ENCODE measurements around the gene IL1RL2. TPM values are rescaled to one million over a fixed set of nuclear protein-coding genes. Genes with fewer than 3 reads are reported as not detected.
A peak's percentile ranks its signal among the peaks of the same experiment; 100 is the strongest.

IL1RL2 gene
- total and polyA plus RNA-seq, 2 experiments from 2014 or later: 2.0 to 2.3 TPM

DNA sequence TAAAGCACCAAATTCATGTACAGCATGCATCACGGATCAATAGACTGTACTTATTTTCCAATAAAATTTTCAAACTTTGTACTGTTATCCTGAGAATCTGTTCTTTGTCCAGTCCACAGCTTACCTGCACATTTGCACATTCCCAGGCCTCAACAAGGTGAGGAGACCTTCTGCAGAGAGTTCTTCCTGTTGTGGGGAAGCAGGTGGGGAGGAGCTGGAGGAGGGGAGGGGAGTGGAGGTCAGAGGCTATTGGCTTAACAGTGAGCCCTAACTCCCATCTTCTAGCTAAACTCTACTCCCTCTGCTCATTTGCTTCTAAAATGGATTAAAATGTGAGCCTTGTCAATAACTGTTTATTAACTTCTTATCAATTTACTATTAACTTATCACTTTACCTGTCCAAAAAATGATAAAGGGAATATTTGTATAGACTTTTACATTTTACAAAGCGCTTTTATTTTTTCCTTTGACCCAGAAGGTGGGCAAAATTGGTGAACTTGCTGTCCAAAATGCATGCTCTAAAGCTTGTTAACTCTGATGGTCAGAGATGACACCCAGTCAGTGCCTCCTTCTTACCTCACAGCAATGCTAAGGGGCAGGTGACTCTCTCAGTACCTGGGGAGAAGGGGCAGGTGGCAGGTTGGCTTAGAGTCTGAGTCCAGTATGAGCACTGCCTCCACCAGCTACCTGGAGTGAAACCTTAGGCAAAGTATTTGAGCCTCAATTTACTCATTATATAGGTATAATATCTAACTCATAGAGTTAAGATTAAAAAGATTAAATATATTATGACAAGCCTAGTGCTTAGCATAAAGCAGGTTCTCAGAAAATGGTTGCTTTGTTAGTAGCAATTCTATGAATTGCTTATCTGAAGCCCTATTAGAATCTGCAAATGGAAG lies 6.8 kb upstream of the IL1RL2 start:
- Histone ChIP-seq H3K36me3 (ENCODE audit: low read depth) (peaks cover 45% of the 10 kb centered on the region), H3K27me3 (replicated peaks; ENCODE audit: insufficient read depth) (no peaks in the 10 kb centered on the region), H3K9me2 (ENCODE audit: insufficient read depth) (no peaks in the 10 kb centered on the region), H3K4me1 (ENCODE audit: insufficient read depth) (peaks cover 20% of the 10 kb centered on the region), H3K27ac (no peak overlapping the region), H3K79me2 (ENCODE audit: insufficient read depth) (no peaks in the 10 kb centered on the region), H3K9me3 (ENCODE audit: low read depth) (no peaks in the 10 kb centered on the region), H3F3A (ENCODE audit: insufficient read depth) (peaks cover 66% of the 10 kb centered on the region), H3K4me2 (ENCODE audit: unreplicated experiment) (no peak overlapping the region), H3K4me3 (no peak overlapping the region), H4K20me1 (ENCODE audit: insufficient read depth) (no peaks in the 10 kb centered on the region), H3K9ac (no peak overlapping the region), H2AFZ (no peak overlapping the region)
- TF ChIP-seq EZH2 (IDR thresholded peaks at IDR 0.05; ENCODE audit: insufficient read depth, poor library complexity, severe bottlenecking) (no peak), EZH2phosphoT487 (IDR thresholded peaks at IDR 0.05; ENCODE audit: insufficient read depth, low read depth) (no peak)
- 100% methylated on average over 2 of the region's 2 CpGs for WGBS, 2 experiments (ENCODE audit: low coverage in 1 of 2, low lambda C conversion rate in 2 of 2, missing lambda C conversion rate in 2 of 2)
- in situ Hi-C loops (cut with MboI): no loop called here
- DNase-seq: no peak

DNA sequence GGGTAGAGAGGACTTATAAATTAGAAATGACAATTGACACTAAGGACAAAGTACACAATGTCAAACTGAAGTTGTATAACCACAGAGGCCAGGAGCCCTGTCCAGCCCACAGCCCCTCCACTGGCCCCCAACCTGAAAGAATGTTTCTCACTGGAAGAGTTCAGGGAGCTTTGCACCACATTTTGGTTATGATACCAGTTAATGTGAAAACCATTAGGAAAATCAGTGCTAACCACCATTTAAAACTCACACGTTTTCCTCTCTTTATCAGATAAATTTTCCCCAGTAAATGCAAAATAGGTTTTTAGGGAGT lies 6.2 kb upstream of the IL1RL2 start:
- Histone ChIP-seq H3K9ac (no peak overlapping the region), H2AFZ (no peak overlapping the region), H3K9me2 (ENCODE audit: insufficient read depth) (no peaks in the 10 kb centered on the region), H3K4me3 (no peak overlapping the region), H3K27me3 (replicated peaks; ENCODE audit: insufficient read depth) (no peaks in the 10 kb centered on the region), H3K9me3 (ENCODE audit: low read depth) (no peaks in the 10 kb centered on the region), H3K4me1 (ENCODE audit: insufficient read depth) (peaks cover 22% of the 10 kb centered on the region), H3F3A (ENCODE audit: insufficient read depth) (peaks cover 71% of the 10 kb centered on the region), H3K36me3 (ENCODE audit: low read depth) (peaks cover 39% of the 10 kb centered on the region), H4K20me1 (ENCODE audit: insufficient read depth) (no peaks in the 10 kb centered on the region), H3K4me2 (ENCODE audit: unreplicated experiment) (no peak overlapping the region), H3K79me2 (ENCODE audit: insufficient read depth) (no peaks in the 10 kb centered on the region), H3K27ac (no peak overlapping the region)
- WGBS, 2 experiments (ENCODE audit: low coverage in 1 of 2, low lambda C conversion rate in 2 of 2, missing lambda C conversion rate in 2 of 2): 91 to 97% methylated on average over 1 of the region's 1 CpG
- no peak for DNase-seq
- TF ChIP-seq EZH2phosphoT487 (IDR thresholded peaks at IDR 0.05; ENCODE audit: insufficient read depth, low read depth): no peak
- in situ Hi-C loops (cut with MboI): no loop called here

DNA sequence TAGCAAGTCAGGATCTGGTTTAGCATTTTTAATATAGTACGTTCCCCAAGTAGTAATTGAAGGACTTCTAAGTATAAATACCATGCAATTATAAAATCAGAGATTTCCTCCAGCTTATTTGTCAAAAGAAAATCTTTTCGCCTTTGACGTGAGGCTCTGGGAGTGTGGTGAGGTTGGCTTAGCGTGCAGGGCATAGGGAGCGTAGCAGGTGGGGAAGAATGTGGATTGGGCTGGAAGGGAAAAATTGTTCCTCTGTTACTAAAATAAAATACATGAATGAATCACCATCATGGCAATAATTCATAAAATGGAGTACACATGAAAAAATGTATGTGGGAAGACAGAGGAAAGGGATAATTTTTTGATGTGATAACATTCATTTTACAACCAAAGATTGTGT lies 5.4 kb upstream of the IL1RL2 start:
- Histone ChIP-seq H3K27me3 (replicated peaks; ENCODE audit: insufficient read depth) (no peaks in the 10 kb centered on the region), H3K36me3 (ENCODE audit: low read depth) (peaks cover 32% of the 10 kb centered on the region), H3K4me2 (ENCODE audit: unreplicated experiment) (no peak overlapping the region), H3K4me1 (ENCODE audit: insufficient read depth) (peaks cover 22% of the 10 kb centered on the region), H2AFZ (no peak overlapping the region), H3F3A (ENCODE audit: insufficient read depth) (peaks cover 79% of the 10 kb centered on the region), H4K20me1 (ENCODE audit: insufficient read depth) (no peaks in the 10 kb centered on the region), H3K79me2 (ENCODE audit: insufficient read depth) (no peaks in the 10 kb centered on the region), H3K9me3 (ENCODE audit: low read depth) (no peaks in the 10 kb centered on the region), H3K27ac (no peak overlapping the region), H3K9me2 (ENCODE audit: insufficient read depth) (no peaks in the 10 kb centered on the region), H3K4me3 (no peak overlapping the region), H3K9ac (no peak overlapping the region)
- TF ChIP-seq EZH2phosphoT487 (IDR thresholded peaks at IDR 0.05; ENCODE audit: insufficient read depth, low read depth) (no peak), EZH2 (IDR thresholded peaks at IDR 0.05; ENCODE audit: insufficient read depth, poor library complexity, severe bottlenecking) (no peak)
- no peak for DNase-seq
- 98 to 100% methylated on average over 5 of the region's 5 CpGs for WGBS, 2 experiments (ENCODE audit: low coverage in 1 of 2, low lambda C conversion rate in 2 of 2, missing lambda C conversion rate in 2 of 2)
- in situ Hi-C loops (cut with MboI): no loop called here

DNA sequence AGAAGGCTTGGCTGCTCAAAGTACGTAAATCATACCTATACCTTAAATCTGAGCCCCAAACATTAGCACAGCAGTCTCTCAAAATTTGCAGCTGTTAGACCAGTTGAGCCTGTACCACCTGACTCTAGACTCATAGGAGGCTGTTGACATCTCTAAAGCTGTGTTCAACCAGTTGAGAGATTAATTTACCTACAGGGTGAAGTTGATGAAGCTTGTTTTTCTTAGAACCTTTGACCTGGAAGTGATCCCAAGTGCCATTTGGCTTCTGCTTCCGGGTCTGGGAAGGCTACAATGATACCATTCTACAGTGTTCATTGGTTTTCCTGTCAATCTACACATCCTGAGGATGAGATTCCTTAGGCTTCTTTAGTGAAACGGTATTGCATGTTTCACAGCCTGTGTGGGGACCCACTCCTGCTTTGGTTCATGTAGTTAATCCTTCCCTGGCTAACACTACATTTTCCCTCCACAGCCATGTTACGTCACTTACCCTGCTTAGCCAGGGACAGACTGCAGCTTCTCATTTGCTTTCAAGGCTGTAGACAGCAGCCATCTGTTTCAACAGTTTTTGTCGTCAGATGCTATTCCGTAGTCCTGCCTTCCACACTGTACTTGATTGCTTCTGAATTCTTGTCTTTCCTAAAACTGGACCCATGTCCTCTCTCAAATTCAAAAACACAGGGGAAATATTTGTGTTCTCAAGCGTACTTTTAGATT lies 4.7 kb upstream of the IL1RL2 start:
- H3K4me2 ChIP-seq (ENCODE audit: unreplicated experiment): no peak overlapping the region
- no peaks in the 10 kb centered on the region for H3K9me3 ChIP-seq (ENCODE audit: low read depth)
- H3F3A ChIP-seq (ENCODE audit: insufficient read depth): peaks cover 84% of the 10 kb centered on the region
- H3K4me1 ChIP-seq (ENCODE audit: insufficient read depth): peaks cover 22% of the 10 kb centered on the region
- H3K9ac ChIP-seq: no peak overlapping the region
- no peaks in the 10 kb centered on the region for H3K27me3 ChIP-seq (replicated peaks; ENCODE audit: insufficient read depth)
- 53 to 54% methylated on average over 7 of the region's 7 CpGs for WGBS, 2 experiments (ENCODE audit: low coverage in 1 of 2, low lambda C conversion rate in 2 of 2, missing lambda C conversion rate in 2 of 2)
- no peaks in the 10 kb centered on the region for H4K20me1 ChIP-seq (ENCODE audit: insufficient read depth)
- no peak overlapping the region for H3K4me3 ChIP-seq
- H3K27ac ChIP-seq: no peak overlapping the region
- no peaks in the 10 kb centered on the region for H3K79me2 ChIP-seq (ENCODE audit: insufficient read depth)
- in situ Hi-C loops (cut with MboI): no loop called here
- peaks cover 26% of the 10 kb centered on the region for H3K36me3 ChIP-seq (ENCODE audit: low read depth)
- no peak for DNase-seq
- H2AFZ ChIP-seq: 0 out of 2 replicates have a peak overlapping the region, but pooled peaks have one; percentile 15
- no peak for TF ChIP-seq EZH2 (IDR thresholded peaks at IDR 0.05; ENCODE audit: insufficient read depth, poor library complexity, severe bottlenecking)
- TF ChIP-seq EZH2phosphoT487 (IDR thresholded peaks at IDR 0.05; ENCODE audit: insufficient read depth, low read depth): no peak
- no peaks in the 10 kb centered on the region for H3K9me2 ChIP-seq (ENCODE audit: insufficient read depth)

Data from GM23248 (cell line).